ENCODE results near the gene MORC2. TPM values are rescaled to one million over a fixed set of nuclear protein-coding genes. Genes with fewer than 3 reads are reported as not detected.
A peak's percentile ranks its signal among the peaks of the same experiment; 100 is the strongest.

Gene MORC2
- total RNA-seq, 2 donors from 2014 or later, result 34.9 to 36.3 TPM

GRCh38 chr22:30920407-30920806 is 48.2 kb downstream of the MORC2 start:
- Mint-ChIP-seq H3K27me3 (ENCODE audit: insufficient read depth) (no peaks in the 10 kb centered on the region), H3K36me3 (ENCODE audit: low read depth) (peaks cover 19% of the 10 kb centered on the region), H3K27ac (no peak overlapping the region), H3K4me3 (no peak overlapping the region), H3K4me1 (no peaks in the 10 kb centered on the region), H3K9me3 (peaks cover under 1% of the 10 kb centered on the region)
- Histone ChIP-seq H3K36me3 (ENCODE audit: control insufficient read depth, insufficient read depth, low read length) (peaks cover 11% of the 10 kb centered on the region), H3K4me1 (ENCODE audit: control insufficient read depth, insufficient read depth, low read length) (no peaks in the 10 kb centered on the region), H3K27me3 (ENCODE audit: control insufficient read depth, insufficient read depth, low read length, poor library complexity, severe bottlenecking) (no peaks in the 10 kb centered on the region), H3K4me3 (ENCODE audit: low read length) (no peak overlapping the region), H3K9me3 (ENCODE audit: control insufficient read depth, low read length) (no peaks in the 10 kb centered on the region), H3K9ac (ENCODE audit: extremely low read depth, low read length, poor library complexity, severe bottlenecking) (no peak overlapping the region), H3K27ac (ENCODE audit: low read depth, low read length) (no peak overlapping the region)
- 0 to 17% methylated on average over 2 to 9 of the region's 9 CpGs for WGBS, 2 experiments (ENCODE audit: insufficient coverage in 1 of 2, insufficient read length in 1 of 2)
- DNase-seq, result peak; percentile 95
- TF ChIP-seq CTCF (conservative IDR thresholded peaks at IDR 0.05), result peak; percentile 98

GRCh38 chr22:30919973-30920372 is 48.6 kb downstream of the MORC2 start:
- H3K36me3 ChIP-seq (ENCODE audit: control insufficient read depth, insufficient read depth, low read length), result peaks cover 7% of the 10 kb centered on the region
- H3K27me3 Mint-ChIP-seq (ENCODE audit: insufficient read depth), result no peaks in the 10 kb centered on the region
- WGBS, 2 experiments (ENCODE audit: insufficient coverage in 1 of 2, insufficient read length in 1 of 2), result 91 to 100% methylated on average over 3 to 7 of the region's 7 CpGs

GRCh38 chr22:30918761-30919160 is 49.8 kb downstream of the MORC2 start:
- Histone ChIP-seq H3K36me3 (ENCODE audit: control insufficient read depth, insufficient read depth, low read length) (no peaks in the 10 kb centered on the region), H3K27me3 (ENCODE audit: control insufficient read depth, insufficient read depth, low read length, poor library complexity, severe bottlenecking) (no peaks in the 10 kb centered on the region), H3K4me1 (ENCODE audit: control insufficient read depth, insufficient read depth, low read length) (no peaks in the 10 kb centered on the region), H3K27ac (ENCODE audit: low read depth, low read length) (no peak overlapping the region), H3K4me3 (ENCODE audit: low read length) (no peak overlapping the region), H3K9ac (ENCODE audit: extremely low read depth, low read length, poor library complexity, severe bottlenecking) (no peak overlapping the region), H3K9me3 (ENCODE audit: control insufficient read depth, low read length) (no peaks in the 10 kb centered on the region)
- no peaks in the 10 kb centered on the region for H3K4me1 Mint-ChIP-seq
- no peak overlapping the region for H3K27ac Mint-ChIP-seq
- H3K9me3 Mint-ChIP-seq, result peaks cover 2% of the 10 kb centered on the region
- peaks cover 8% of the 10 kb centered on the region for H3K36me3 Mint-ChIP-seq (ENCODE audit: low read depth)
- no peak for DNase-seq
- H3K27me3 Mint-ChIP-seq (ENCODE audit: insufficient read depth), result no peaks in the 10 kb centered on the region
- no peak overlapping the region for H3K4me3 Mint-ChIP-seq
- WGBS, 2 experiments (ENCODE audit: insufficient coverage in 1 of 2, insufficient read length in 1 of 2), result 91% methylated on average over 6 to 7 of the region's 7 CpGs
- TF ChIP-seq CTCF (conservative IDR thresholded peaks at IDR 0.05), result no peak

More at GRCh38 chr22:30919973-30920372, 48.6 kb downstream of the MORC2 start:
- Mint-ChIP-seq H3K4me1 (no peaks in the 10 kb centered on the region), H3K4me3 (no peak overlapping the region), H3K9me3 (peaks cover 2% of the 10 kb centered on the region), H3K36me3 (ENCODE audit: low read depth) (peaks cover 18% of the 10 kb centered on the region), H3K27ac (no peak overlapping the region)
- Histone ChIP-seq H3K27ac (ENCODE audit: low read depth, low read length) (no peak overlapping the region), H3K4me3 (ENCODE audit: low read length) (no peak overlapping the region), H3K4me1 (ENCODE audit: control insufficient read depth, insufficient read depth, low read length) (no peaks in the 10 kb centered on the region), H3K9ac (ENCODE audit: extremely low read depth, low read length, poor library complexity, severe bottlenecking) (no peak overlapping the region), H3K27me3 (ENCODE audit: control insufficient read depth, insufficient read depth, low read length, poor library complexity, severe bottlenecking) (no peaks in the 10 kb centered on the region), H3K9me3 (ENCODE audit: control insufficient read depth, low read length) (no peaks in the 10 kb centered on the region)
- no peak for DNase-seq
- no peak for TF ChIP-seq CTCF (conservative IDR thresholded peaks at IDR 0.05)

Data from endodermal cell (in vitro differentiated cells).